ENCODE results near the gene USP37.
"Not testable (repeated sequence)": the region's sequence is repeated elsewhere in the genome, so short reads cannot be mapped to it uniquely, and the experiment has no call there.

Gene USP37

GRCh38 chr2:218564056-218564455 lies 4.1 kb downstream of the USP37 start:
- no peak for TF ChIP-seq CTCF (IDR thresholded peaks at IDR 0.05)
- Histone ChIP-seq H3K9me3 (no peaks in the 10 kb centered on the region), H3K4me1 (ENCODE audit: control insufficient read depth in 1 of 2, insufficient read depth in 1 of 2, low read depth in 1 of 2, low read length in 1 of 2) (peaks cover 12 to 14% of the 10 kb centered on the region in 2 experiments), H3K27me3 (no peaks in the 10 kb centered on the region), H3K36me3 (peaks cover 20% of the 10 kb centered on the region), H3K4me3 (ENCODE audit: low read depth in 1 of 2, low read length in 1 of 2) (no peak overlapping the region), H3K27ac (no peak overlapping the region)

- Histone ChIP-seq H3K4me3 (ENCODE audit: low read depth in 1 of 2, low read length in 1 of 2) (no peak overlapping the region), H3K4me1 (ENCODE audit: control insufficient read depth in 1 of 2, insufficient read depth in 1 of 2, low read depth in 1 of 2, low read length in 1 of 2) (no peaks in the 10 kb centered on the region), H3K27me3 (no peaks in the 10 kb centered on the region), H3K27ac (no peak overlapping the region), H3K36me3 (peaks cover 43% of the 10 kb centered on the region), H3K9me3 (no peaks in the 10 kb centered on the region)
- TF ChIP-seq CTCF (IDR thresholded peaks at IDR 0.05), result no peak
These were observed 9.2 kb downstream of the USP37 start for GRCh38 chr2:218558986-218559385.

GRCh38 chr2:218557941-218558340 lies 10.2 kb downstream of the USP37 start:
- no peaks in the 10 kb centered on the region for H3K9me3 ChIP-seq
- no peaks in the 10 kb centered on the region for H3K27me3 ChIP-seq
- peaks cover 52% of the 10 kb centered on the region for H3K36me3 ChIP-seq
- H3K27ac ChIP-seq, result no peak overlapping the region
- H3K4me3 ChIP-seq (ENCODE audit: low read depth in 1 of 2, low read length in 1 of 2), result no peak overlapping the region
- H3K4me1 ChIP-seq (ENCODE audit: control insufficient read depth in 1 of 2, insufficient read depth in 1 of 2, low read depth in 1 of 2, low read length in 1 of 2), result no peaks in the 10 kb centered on the region
- TF ChIP-seq CTCF (IDR thresholded peaks at IDR 0.05), result no peak

- no peaks in the 10 kb centered on the region for H3K27me3 ChIP-seq
- no peak overlapping the region for H3K27ac ChIP-seq
- no peak for TF ChIP-seq CTCF (IDR thresholded peaks at IDR 0.05)
- H3K4me1 ChIP-seq (ENCODE audit: control insufficient read depth in 1 of 2, insufficient read depth in 1 of 2, low read depth in 1 of 2, low read length in 1 of 2), result no peaks in the 10 kb centered on the region
- H3K9me3 ChIP-seq, result no peaks in the 10 kb centered on the region
- no peak overlapping the region for H3K4me3 ChIP-seq (ENCODE audit: low read depth in 1 of 2, low read length in 1 of 2)
- H3K36me3 ChIP-seq, result peaks cover 60% of the 10 kb centered on the region
These were observed 12.6 kb downstream of the USP37 start for GRCh38 chr2:218555527-218555926.

GRCh38 chr2:218554225-218554624 lies 13.9 kb downstream of the USP37 start:
- H3K36me3 ChIP-seq, result peaks cover 54% of the 10 kb centered on the region
- not testable (repeated sequence) for H3K4me1 ChIP-seq (ENCODE audit: control insufficient read depth in 1 of 2, insufficient read depth in 1 of 2, low read depth in 1 of 2, low read length in 1 of 2); H3K4me3 ChIP-seq (ENCODE audit: low read depth in 1 of 2, low read length in 1 of 2); H3K27ac ChIP-seq; H3K27me3 ChIP-seq; H3K9me3 ChIP-seq

- Histone ChIP-seq H3K4me1 (ENCODE audit: control insufficient read depth in 1 of 2, insufficient read depth in 1 of 2, low read depth in 1 of 2, low read length in 1 of 2) (no peaks in the 10 kb centered on the region), H3K4me3 (ENCODE audit: low read depth in 1 of 2, low read length in 1 of 2) (no peak overlapping the region), H3K9me3 (no peaks in the 10 kb centered on the region), H3K27me3 (no peaks in the 10 kb centered on the region), H3K27ac (no peak overlapping the region), H3K36me3 (peaks cover 61% of the 10 kb centered on the region)
- no peak for TF ChIP-seq CTCF (IDR thresholded peaks at IDR 0.05)
These were observed 20.2 kb downstream of the USP37 start for GRCh38 chr2:218547978-218548377.
